Mesothelial cell of epicardium (in vitro differentiated cells): Measurements from ENCODE around the gene EIF4H. TPM values are rescaled to one million over a fixed set of nuclear protein-coding genes. Genes with fewer than 3 reads are reported as not detected.
"Not testable (repeated sequence)": the region's sequence is repeated elsewhere in the genome, so short reads cannot be mapped to it uniquely, and the experiment has no call there.

Experiments
- DNase-seq, 2 experiments: peaks; one replicate each; pipeline ENCODE4 v3.0.0; 2021; ENCODE audit warnings: low spot score in 2 of 2; ENCODE audit not compliant: unreplicated experiment in 2 of 2
- H3K27ac Mint-ChIP-seq: 2 replicates; pipeline ENCODE4 v1.8.0; 2021; ENCODE audit warnings: mixed read lengths
- H3K27me3 Mint-ChIP-seq: 2 replicates; pipeline ENCODE4 v1.8.0; 2021; ENCODE audit warnings: low read depth, mixed read lengths
- H3K36me3 Mint-ChIP-seq: 2 replicates; pipeline ENCODE4 v1.8.0; 2021; ENCODE audit warnings: mixed read lengths
- H3K4me1 Mint-ChIP-seq: 2 replicates; pipeline ENCODE4 v1.8.0; 2021; ENCODE audit warnings: mixed read lengths
- H3K4me3 Mint-ChIP-seq: 2 replicates; pipeline ENCODE4 v1.8.0; 2021; ENCODE audit warnings: mild to moderate bottlenecking, moderate library complexity, mixed read lengths
- H3K9me3 Mint-ChIP-seq: 2 replicates; pipeline ENCODE4 v1.8.0; 2021; ENCODE audit warnings: mixed read lengths
- total RNA-seq: library from RNA; stranded (reverse); gene quantifications from 3 replicates; pipeline ENCODE4 v1.2.1, GENCODE V29; 2021
- TF ChIP-seq, protein P1 (sequence below): fragments of 200-600 bp; sonication (generic); IDR thresholded peaks from one replicate; pipeline ENCODE4 v1.5.0; 2021; ENCODE audit warnings: antibody characterized with exemption; ENCODE audit not compliant: unreplicated experiment

The EIF4H gene
- total RNA-seq, 1 donor from 2014 or later, result 270 TPM

DNA sequence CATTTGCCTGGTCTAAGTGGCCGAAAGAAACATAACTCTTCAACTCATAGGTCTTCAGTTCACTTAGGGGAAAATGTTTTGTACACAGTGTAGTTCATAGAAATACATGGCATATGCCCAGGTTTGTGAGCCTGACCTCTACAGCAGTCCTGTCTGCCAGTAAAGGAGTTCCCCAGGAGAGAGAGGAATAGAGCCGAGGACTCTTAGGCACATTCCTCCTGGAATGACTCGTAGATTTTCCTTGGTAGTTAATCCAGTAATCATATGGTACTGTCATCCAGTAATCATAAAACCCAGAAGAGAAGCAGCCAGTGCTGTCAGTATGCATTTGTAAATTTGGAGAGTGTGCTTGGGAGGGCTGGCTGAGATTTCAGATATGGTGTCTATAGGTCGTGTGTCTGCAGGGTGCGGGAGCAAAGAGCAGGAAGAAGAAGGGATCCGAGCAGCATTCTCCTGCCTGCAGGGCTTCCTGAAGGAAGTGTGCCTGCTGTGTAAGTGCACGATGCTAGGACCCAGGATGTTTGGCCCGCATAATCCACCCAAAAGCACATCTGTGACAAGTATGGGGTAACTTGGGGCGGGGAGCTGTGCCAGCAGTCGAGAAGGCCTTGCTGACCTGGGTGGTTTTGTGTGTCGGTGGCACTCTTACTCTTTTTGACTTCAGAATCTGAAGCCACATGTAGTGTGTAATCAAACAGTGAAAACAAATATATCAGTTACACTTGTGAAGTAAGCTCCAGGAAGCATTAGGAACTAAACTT is 13.9 kb downstream of the EIF4H start:
- peak overlapping the region; percentile 48 for H3K27ac Mint-ChIP-seq
- TF ChIP-seq, protein P1, sequence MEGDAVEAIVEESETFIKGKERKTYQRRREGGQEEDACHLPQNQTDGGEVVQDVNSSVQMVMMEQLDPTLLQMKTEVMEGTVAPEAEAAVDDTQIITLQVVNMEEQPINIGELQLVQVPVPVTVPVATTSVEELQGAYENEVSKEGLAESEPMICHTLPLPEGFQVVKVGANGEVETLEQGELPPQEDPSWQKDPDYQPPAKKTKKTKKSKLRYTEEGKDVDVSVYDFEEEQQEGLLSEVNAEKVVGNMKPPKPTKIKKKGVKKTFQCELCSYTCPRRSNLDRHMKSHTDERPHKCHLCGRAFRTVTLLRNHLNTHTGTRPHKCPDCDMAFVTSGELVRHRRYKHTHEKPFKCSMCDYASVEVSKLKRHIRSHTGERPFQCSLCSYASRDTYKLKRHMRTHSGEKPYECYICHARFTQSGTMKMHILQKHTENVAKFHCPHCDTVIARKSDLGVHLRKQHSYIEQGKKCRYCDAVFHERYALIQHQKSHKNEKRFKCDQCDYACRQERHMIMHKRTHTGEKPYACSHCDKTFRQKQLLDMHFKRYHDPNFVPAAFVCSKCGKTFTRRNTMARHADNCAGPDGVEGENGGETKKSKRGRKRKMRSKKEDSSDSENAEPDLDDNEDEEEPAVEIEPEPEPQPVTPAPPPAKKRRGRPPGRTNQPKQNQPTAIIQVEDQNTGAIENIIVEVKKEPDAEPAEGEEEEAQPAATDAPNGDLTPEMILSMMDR, result no peak
- no peak for DNase-seq
- H3K36me3 Mint-ChIP-seq, result peaks cover 38% of the 10 kb centered on the region
- peaks cover 20% of the 10 kb centered on the region for H3K4me1 Mint-ChIP-seq
- H3K9me3 Mint-ChIP-seq, result no peaks in the 10 kb centered on the region
- no peak overlapping the region for H3K4me3 Mint-ChIP-seq
- H3K27me3 Mint-ChIP-seq, result no peaks in the 10 kb centered on the region

DNA sequence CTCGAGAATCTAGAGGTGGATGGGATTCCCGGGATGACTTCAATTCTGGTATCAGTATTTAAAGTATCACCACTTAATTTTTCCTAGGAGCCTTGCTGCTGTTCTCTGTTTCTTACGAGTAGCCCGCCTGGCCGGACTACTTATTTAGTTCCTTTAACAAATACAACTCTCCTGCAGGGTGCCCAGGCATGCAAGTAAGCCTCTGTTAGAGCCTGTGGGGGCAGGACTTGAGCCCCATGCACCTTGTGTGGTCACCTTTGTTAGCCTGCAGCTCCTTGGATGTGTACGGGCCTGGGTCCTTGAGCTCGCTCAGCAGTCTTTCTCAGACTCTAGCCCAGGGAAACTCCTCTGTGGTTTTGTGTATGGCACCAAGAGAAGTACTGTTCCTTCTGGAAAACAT is 16.1 kb downstream of the EIF4H start:
- Mint-ChIP-seq H3K4me1 (peaks cover 13% of the 10 kb centered on the region), H3K9me3 (no peaks in the 10 kb centered on the region), H3K27ac (no peak overlapping the region), H3K27me3 (no peaks in the 10 kb centered on the region), H3K4me3 (no peak overlapping the region), H3K36me3 (peaks cover 54% of the 10 kb centered on the region)
- DNase-seq, result no peak
- TF ChIP-seq, protein P1, result no peak

DNA sequence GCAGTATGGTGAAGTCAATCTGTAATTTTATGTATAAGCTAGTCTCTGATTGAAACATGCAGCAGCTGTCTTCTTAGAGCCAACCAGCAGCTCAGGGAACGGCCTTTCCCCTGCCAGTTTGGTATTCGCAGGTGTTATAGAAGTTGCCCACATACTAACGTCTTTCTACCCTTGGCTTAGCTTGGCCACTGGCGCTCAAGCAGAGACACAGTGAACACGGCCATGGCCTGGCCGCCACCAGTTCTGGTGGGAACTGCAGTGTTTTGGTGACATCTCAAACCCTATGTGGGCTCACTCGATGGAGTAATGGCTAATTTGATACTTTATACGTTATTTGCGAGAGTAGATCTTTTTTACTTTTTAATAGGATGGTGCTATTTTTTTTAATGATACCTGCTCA is 17.1 kb downstream of the EIF4H start:
- DNase-seq, result no peak
- H3K27ac Mint-ChIP-seq, result no peak overlapping the region
- no peaks in the 10 kb centered on the region for H3K27me3 Mint-ChIP-seq
- H3K4me1 Mint-ChIP-seq, result peaks cover 6% of the 10 kb centered on the region
- TF ChIP-seq, protein P1, result no peak
- peaks cover 54% of the 10 kb centered on the region for H3K36me3 Mint-ChIP-seq
- no peaks in the 10 kb centered on the region for H3K9me3 Mint-ChIP-seq
- no peak overlapping the region for H3K4me3 Mint-ChIP-seq

DNA sequence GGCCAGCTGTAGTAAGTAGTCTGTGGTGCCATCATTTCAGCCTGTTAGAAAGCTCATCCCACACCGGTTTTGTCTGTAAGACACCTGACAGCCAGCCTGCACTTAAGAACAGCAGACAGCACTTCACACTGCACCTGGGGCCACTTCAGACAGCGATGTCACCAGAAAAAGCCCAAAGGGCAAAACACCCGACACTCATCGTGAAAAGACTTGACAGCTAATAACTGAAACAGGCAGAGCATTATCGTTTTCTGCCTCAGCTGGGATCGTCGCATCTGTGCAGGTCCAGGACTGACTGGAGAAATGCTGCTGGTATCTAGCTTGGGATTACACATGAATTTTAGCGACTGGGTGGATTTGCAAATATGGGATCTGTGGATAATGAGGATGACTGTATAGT is 18.9 kb downstream of the EIF4H start:
- Mint-ChIP-seq H3K9me3 (no peaks in the 10 kb centered on the region), H3K4me3 (no peak overlapping the region), H3K36me3 (peaks cover 50% of the 10 kb centered on the region), H3K27ac (no peak overlapping the region), H3K4me1 (no peaks in the 10 kb centered on the region), H3K27me3 (no peaks in the 10 kb centered on the region)
- TF ChIP-seq, protein P1, result no peak
- DNase-seq, result no peak

DNA sequence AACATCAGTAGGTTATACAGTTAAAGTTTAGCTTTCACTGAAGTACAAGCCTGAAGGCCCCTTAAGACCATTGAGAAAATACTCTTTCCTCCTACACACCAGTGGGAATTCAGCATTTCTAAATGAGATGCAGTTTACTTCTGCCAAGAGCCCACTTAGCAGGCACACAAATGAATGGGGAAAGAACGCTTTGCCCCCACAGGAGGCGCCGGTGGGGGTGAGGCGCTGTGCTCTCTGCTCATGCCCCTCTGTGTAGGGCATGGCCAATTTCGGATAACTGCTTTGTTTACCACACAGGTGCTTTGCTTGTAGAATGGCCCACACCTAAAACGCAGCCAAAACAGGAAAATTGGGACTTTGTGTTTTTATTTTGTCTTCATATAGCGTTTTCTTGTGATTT is 19.8 kb downstream of the EIF4H start:
- Mint-ChIP-seq H3K36me3 (peaks cover 43% of the 10 kb centered on the region), H3K9me3 (no peaks in the 10 kb centered on the region), H3K4me3 (no peak overlapping the region), H3K4me1 (no peaks in the 10 kb centered on the region), H3K27ac (no peak overlapping the region), H3K27me3 (no peaks in the 10 kb centered on the region)
- no peak for DNase-seq
- TF ChIP-seq, protein P1, result no peak

DNA sequence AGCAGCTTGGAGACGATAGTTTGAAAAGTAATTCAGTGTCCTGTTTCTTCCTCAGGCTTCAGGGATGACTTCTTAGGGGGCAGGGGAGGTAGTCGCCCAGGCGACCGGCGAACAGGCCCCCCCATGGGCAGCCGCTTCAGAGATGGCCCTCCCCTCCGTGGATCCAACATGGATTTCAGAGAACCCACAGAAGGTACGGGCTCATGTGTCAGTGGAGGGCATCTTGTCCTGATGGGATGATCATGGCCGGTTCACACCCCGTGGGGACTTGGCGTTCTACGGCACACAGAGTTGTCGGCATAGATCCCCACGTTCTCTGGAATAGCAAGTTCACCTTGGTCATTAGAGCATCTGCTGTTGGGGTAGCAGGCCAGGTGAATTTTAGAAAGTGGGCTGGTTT is 20.5 kb downstream of the EIF4H start:
- Mint-ChIP-seq H3K4me1 (no peaks in the 10 kb centered on the region), H3K27ac (no peak overlapping the region), H3K27me3 (no peaks in the 10 kb centered on the region), H3K4me3 (no peak overlapping the region), H3K9me3 (no peaks in the 10 kb centered on the region), H3K36me3 (peaks cover 46% of the 10 kb centered on the region)
- TF ChIP-seq, protein P1, result no peak
- DNase-seq, result no peak

DNA sequence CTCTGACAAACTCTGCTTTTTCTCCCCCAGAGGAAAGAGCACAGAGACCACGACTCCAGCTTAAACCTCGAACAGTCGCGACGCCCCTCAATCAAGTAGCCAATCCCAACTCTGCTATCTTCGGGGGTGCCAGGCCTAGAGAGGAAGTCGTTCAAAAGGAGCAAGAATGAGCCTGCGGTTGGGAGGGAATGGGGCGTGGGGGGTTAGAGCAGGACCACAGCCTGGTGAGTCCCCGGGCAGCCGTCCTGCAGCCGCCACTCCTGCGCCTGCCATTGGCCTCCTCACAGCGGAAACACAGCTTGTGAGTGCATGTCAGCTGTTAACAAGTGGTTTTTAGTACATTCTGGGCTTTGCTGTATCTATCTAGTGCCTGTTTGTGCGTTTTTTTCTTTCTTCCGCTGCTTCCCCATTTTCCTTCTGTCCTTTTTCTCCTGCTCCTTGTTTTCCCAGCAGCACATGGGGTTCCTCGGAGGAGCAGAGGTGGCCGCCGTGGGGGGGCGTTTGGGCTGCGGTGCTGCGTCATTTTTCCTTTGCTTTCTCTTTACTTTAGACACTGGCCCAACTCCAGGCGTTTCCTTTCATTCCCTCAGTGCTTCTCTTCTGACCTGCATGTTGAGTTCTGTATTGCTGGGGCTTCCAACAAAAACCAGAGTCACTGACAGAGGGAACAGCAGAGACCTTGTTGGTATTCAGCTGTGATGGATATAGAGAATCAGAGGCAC is 21.1 kb downstream of the EIF4H start:
- peaks cover 41% of the 10 kb centered on the region for H3K36me3 Mint-ChIP-seq
- not testable (repeated sequence) for H3K4me1 Mint-ChIP-seq, H3K27ac Mint-ChIP-seq, H3K27me3 Mint-ChIP-seq, DNase-seq, H3K4me3 Mint-ChIP-seq, H3K9me3 Mint-ChIP-seq
